HG03103 (cell line): Measurements from ENCODE around the gene ZDHHC14.
A peak's percentile ranks its signal among the peaks of the same experiment; 100 is the strongest.

Experiments used
- ATAC-seq: cut with Tn5 transposase; IDR thresholded peaks from one replicate; pipeline ENCODE4 v1.9.1; 2021; ENCODE audit warnings: low read depth; ENCODE audit not compliant: unreplicated experiment

ZDHHC14 gene

GRCh38 chr6:157527471-157527907 is 146.5 kb downstream of the ZDHHC14 start:
- ATAC-seq, result no peak

- no peak for ATAC-seq
These were observed 148.1 kb downstream of the ZDHHC14 start for GRCh38 chr6:157528931-157529653.

- no peak for ATAC-seq
These were observed 148.7 kb downstream of the ZDHHC14 start for GRCh38 chr6:157529654-157530039.

- ATAC-seq, result no peak
These were observed 149.1 kb downstream of the ZDHHC14 start for GRCh38 chr6:157530126-157530525.

GRCh38 chr6:157530724-157531168 is 149.8 kb downstream of the ZDHHC14 start:
- ATAC-seq, result no peak

GRCh38 chr6:157531169-157531985 is 150.4 kb downstream of the ZDHHC14 start:
- no peak for ATAC-seq

- ATAC-seq, result no peak
These were observed 151.0 kb downstream of the ZDHHC14 start for GRCh38 chr6:157531986-157532365.

GRCh38 chr6:157533048-157533871 is 152.3 kb downstream of the ZDHHC14 start:
- no peak for ATAC-seq

GRCh38 chr6:157534134-157534871 is 153.3 kb downstream of the ZDHHC14 start:
- ATAC-seq, result no peak

GRCh38 chr6:157534977-157535339 is 154.0 kb downstream of the ZDHHC14 start:
- no peak for ATAC-seq

GRCh38 chr6:157535340-157536222 is 154.6 kb downstream of the ZDHHC14 start:
- no peak for ATAC-seq

GRCh38 chr6:157536223-157536545 is 155.2 kb downstream of the ZDHHC14 start:
- no peak for ATAC-seq

- no peak for ATAC-seq
These were observed 156.6 kb downstream of the ZDHHC14 start for GRCh38 chr6:157537556-157537955.

- peak; percentile 55 for ATAC-seq
These were observed 157.2 kb downstream of the ZDHHC14 start for GRCh38 chr6:157538168-157538567.

GRCh38 chr6:157538698-157539097 is 157.7 kb downstream of the ZDHHC14 start:
- no peak for ATAC-seq

- no peak for ATAC-seq
These were observed 158.4 kb downstream of the ZDHHC14 start for GRCh38 chr6:157539421-157539822.

GRCh38 chr6:157539900-157540752 is 159.1 kb downstream of the ZDHHC14 start:
- no peak for ATAC-seq

- ATAC-seq, result no peak
These were observed 160.8 kb downstream of the ZDHHC14 start for GRCh38 chr6:157541618-157542413.
